T1000 (cell line): ENCODE results near the gene FOXM1.
A peak's percentile ranks its signal among the peaks of the same experiment; 100 is the strongest.

Experiments used
- DNase-seq: peaks from one replicate; lab custom pipeline; 2025; ENCODE audit warnings: mixed read lengths; lab: John Stamatoyannopoulos, UW

The FOXM1 gene

GRCh38 chr12:2836574-2836973, 40.4 kb downstream of the FOXM1 start:
- DNase-seq = no peak

- DNase-seq = no peak
Measured at GRCh38 chr12:2835691-2836403, 41.1 kb downstream of the FOXM1 start.

GRCh38 chr12:2834581-2835491, 42.1 kb downstream of the FOXM1 start, which contains the start of gene NRIP2:
Gene NRIP2, minus strand, starts transcription at chr12:2835035. Its CDS starts 52 bp downstream, at chr12:2834983.
- DNase-seq = no peak

- no peak for DNase-seq
Measured at GRCh38 chr12:2833810-2834209, 43.2 kb downstream of the FOXM1 start.

- DNase-seq = no peak
Measured at GRCh38 chr12:2833327-2833726, 43.6 kb downstream of the FOXM1 start.

GRCh38 chr12:2832550-2833127, 44.3 kb downstream of the FOXM1 start:
- no peak for DNase-seq

- no peak for DNase-seq
Measured at GRCh38 chr12:2829275-2829674, 47.7 kb downstream of the FOXM1 start.

- no peak for DNase-seq
Measured at GRCh38 chr12:2826721-2827515, 50.1 kb downstream of the FOXM1 start.

GRCh38 chr12:2826036-2826435, 50.9 kb downstream of the FOXM1 start:
- no peak for DNase-seq

GRCh38 chr12:2825132-2825531, 51.8 kb downstream of the FOXM1 start:
- DNase-seq = no peak

- DNase-seq = no peak
Measured at GRCh38 chr12:2824541-2824940, 52.4 kb downstream of the FOXM1 start.

GRCh38 chr12:2823483-2823882, 53.5 kb downstream of the FOXM1 start:
- no peak for DNase-seq

- no peak for DNase-seq
Measured at GRCh38 chr12:2820432-2820831, 56.5 kb downstream of the FOXM1 start.

- no peak for DNase-seq
Measured at GRCh38 chr12:2819810-2820209, 57.2 kb downstream of the FOXM1 start.

- peak; percentile 28 for DNase-seq
Measured at GRCh38 chr12:2813214-2814185, 63.5 kb downstream of the FOXM1 start.

GRCh38 chr12:2812290-2813213, 64.4 kb downstream of the FOXM1 start, which contains the start of gene ITFG2:
Gene ITFG2, plus strand, starts transcription at chr12:2812668. Its CDS starts 93 bp downstream, at chr12:2812761.
- peak; percentile 98 for DNase-seq

GRCh38 chr12:2811801-2812200, 65.2 kb downstream of the FOXM1 start:
- no peak for DNase-seq
